ENCODE data around the gene HSH2D.

The HSH2D gene

DNA sequence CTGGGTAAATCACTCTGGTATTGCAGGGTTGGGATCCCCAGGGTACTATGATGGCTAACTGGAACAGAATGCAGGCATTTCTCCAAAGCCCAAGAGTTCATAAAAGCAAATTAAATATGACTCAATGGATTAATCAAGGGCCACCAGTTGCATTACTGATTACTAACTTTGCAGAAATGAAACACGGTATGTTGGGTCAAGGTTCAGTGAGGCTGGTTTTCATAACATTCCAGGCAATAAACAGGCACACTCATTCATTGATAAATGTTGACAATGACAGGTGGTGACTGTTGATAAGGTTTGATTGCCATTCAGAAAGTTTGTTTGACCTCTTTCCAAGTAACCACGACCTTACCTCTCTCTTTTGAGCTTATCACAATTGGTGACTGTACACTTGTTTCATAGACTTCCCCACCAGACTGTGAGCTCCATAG, 53.7 kb downstream of the HSH2D start:
- Histone ChIP-seq H3K27ac (replicated peaks) (peak overlapping the region; percentile 91), H3K27me3 (ENCODE audit: insufficient read depth, poor library complexity, severe bottlenecking) (no peaks in the 10 kb centered on the region), H3K4me3 (replicated peaks; ENCODE audit: insufficient read depth, low read length) (peak overlapping the region; percentile 99)
- TF ChIP-seq SPI1 (IDR thresholded peaks at IDR 0.05; ENCODE audit: borderline replicate concordance, low read depth) (no peak), REST (IDR thresholded peaks at IDR 0.05; ENCODE audit: insufficient replicate concordance, low read depth) (no peak), POLR2AphosphoS5 (IDR thresholded peaks at IDR 0.05; ENCODE audit: low read depth) (no peak), CTCF (IDR thresholded peaks at IDR 0.05; ENCODE audit: insufficient read depth, low read length) (no peak), GABPA (IDR thresholded peaks at IDR 0.05; ENCODE audit: low read depth) (no peak)
- DNase-seq (ENCODE audit: low read depth in 1 of 2, low spot score in 1 of 2): no peak

DNA sequence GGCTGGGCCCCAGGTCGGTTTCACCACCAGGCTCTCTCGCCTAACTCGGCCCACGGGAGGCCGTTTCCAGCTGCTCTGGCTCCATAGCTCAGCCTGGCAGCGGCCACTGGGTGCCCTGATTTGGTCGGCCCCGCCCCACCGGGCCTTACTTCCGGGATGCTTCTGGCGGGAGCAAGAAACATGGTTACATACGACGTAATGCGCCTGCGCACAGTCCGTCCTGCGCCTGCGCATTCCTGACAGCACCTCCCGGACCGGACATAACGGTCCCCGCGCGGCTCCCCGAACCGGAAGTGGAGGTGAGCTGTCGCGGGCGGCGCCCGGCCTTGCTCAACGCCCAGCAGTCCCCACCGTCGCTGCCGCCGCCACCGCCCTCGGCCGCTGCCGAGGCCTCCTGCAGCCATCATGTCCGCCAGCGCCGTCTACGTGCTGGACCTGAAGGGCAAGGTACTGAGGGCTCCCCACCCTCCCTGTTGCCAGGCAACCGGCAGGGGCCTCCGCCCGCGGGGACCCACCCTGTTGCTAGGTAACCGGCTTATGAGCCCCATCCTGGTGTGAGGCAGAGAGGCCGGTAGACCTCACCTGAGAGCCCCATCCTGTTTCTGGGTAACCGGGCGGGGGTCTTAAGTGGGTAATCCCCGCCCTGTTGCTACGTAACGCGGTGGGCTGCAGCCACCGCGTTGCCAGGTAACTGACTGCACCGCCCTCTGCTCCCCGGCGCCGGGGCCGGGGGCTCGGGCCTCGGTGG, 54.3 kb downstream of the HSH2D start, which contains the start of gene AP1M1:
AP1M1 (plus strand) TSS at position 290 of the 748 bp plus-strand sequence; CDS start at position 406, 116 bp downstream.
- peak within 1 kb of the TSS; percentile 99 for H3K4me3 ChIP-seq (replicated peaks; ENCODE audit: insufficient read depth, low read length)
- peak within 1 kb of the TSS; percentile 91 for H3K27ac ChIP-seq (replicated peaks)
- DNase-seq (ENCODE audit: low read depth in 1 of 2, low spot score in 1 of 2): peak; percentile 98 to 99
- H3K27me3 ChIP-seq (ENCODE audit: insufficient read depth, poor library complexity, severe bottlenecking): no peaks in the 10 kb centered on the region
- TF ChIP-seq SPI1 (IDR thresholded peaks at IDR 0.05; ENCODE audit: borderline replicate concordance, low read depth) (no peak), POLR2AphosphoS5 (IDR thresholded peaks at IDR 0.05; ENCODE audit: low read depth) (peak; percentile 64), CTCF (IDR thresholded peaks at IDR 0.05; ENCODE audit: insufficient read depth, low read length) (no peak), GABPA (IDR thresholded peaks at IDR 0.05; ENCODE audit: low read depth) (peak; percentile 86), REST (IDR thresholded peaks at IDR 0.05; ENCODE audit: insufficient replicate concordance, low read depth) (no peak)

DNA sequence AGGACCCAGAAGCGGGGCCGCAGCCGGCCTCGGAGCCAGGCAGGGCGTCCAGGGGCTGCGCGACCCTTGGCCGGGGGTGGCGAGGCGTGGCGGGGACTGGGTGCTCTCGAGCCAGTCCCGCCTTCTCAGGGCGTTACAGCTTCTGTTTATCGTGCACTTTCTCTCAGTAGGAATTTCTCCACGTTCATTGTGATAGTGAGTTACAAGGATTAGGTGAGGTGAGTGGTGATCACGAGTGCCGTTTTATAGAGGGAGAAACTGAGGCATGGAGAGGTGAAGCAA, 54.8 kb downstream of the HSH2D start:
- no peaks in the 10 kb centered on the region for H3K27me3 ChIP-seq (ENCODE audit: insufficient read depth, poor library complexity, severe bottlenecking)
- TF ChIP-seq SPI1 (IDR thresholded peaks at IDR 0.05; ENCODE audit: borderline replicate concordance, low read depth) (no peak), REST (IDR thresholded peaks at IDR 0.05; ENCODE audit: insufficient replicate concordance, low read depth) (no peak), GABPA (IDR thresholded peaks at IDR 0.05; ENCODE audit: low read depth) (no peak), CTCF (IDR thresholded peaks at IDR 0.05; ENCODE audit: insufficient read depth, low read length) (no peak)
- H3K27ac ChIP-seq (replicated peaks): peak overlapping the region; percentile 91
- no peak for DNase-seq (ENCODE audit: low read depth in 1 of 2, low spot score in 1 of 2)
- peak overlapping the region; percentile 99 for H3K4me3 ChIP-seq (replicated peaks; ENCODE audit: insufficient read depth, low read length)
